ENCODE measurements around the gene CACNA2D3. TPM values are rescaled to one million over a fixed set of nuclear protein-coding genes. Genes with fewer than 3 reads are reported as not detected.

Gene CACNA2D3
- total RNA-seq, 3 donors from 2014 or later = not detected

DNA sequence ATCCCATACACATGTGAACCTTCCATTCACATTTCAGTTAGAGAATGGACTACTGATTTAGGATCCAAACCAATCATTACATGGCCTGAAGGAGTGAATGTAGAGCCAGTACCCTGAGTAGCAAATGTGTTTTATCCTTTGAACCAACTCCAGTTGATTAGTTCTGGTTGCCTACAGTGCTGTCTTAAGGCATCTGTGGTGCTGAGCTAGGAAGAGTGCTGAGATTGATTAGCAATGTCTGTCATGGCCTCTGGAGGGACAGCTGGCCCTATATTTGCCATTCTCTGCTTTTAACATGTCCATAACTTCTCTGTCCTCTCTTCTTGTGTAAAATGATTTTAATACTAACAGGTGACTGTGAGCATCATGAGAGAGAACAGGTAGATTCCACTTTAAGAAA lies 794.4 kb downstream of the CACNA2D3 start:
- no peaks in the 10 kb centered on the region for H3K4me1 Mint-ChIP-seq (ENCODE audit: low read depth)
- DNase-seq (no peak), ATAC-seq (no peak)
- H3K36me3 Mint-ChIP-seq (ENCODE audit: insufficient read depth) = no peaks in the 10 kb centered on the region
- no peaks in the 10 kb centered on the region for H3K27me3 Mint-ChIP-seq (ENCODE audit: low read depth)
- H3K4me3 Mint-ChIP-seq = no peak overlapping the region
- H3K9me3 Mint-ChIP-seq = peaks cover 9% of the 10 kb centered on the region

DNA sequence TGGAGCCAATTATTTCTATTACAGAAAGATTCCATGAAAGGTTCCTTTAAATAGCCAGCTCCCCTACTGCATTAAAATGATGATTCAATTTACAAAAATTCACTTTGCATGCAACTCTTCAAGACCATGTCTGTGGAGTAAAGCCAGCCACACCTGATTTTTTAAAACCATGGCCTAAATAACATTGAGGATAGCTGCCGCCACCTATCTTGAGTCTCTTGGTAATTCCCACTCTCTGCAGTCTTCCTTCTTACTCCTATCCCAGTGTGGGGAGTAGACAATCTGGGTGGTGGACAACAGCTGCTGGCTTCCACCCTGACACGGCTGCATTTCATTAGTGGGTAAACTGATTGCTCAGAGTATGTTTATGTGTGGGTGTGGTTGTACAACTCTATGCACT lies 794.8 kb downstream of the CACNA2D3 start:
- ATAC-seq (no peak), DNase-seq (no peak)
- H3K36me3 Mint-ChIP-seq (ENCODE audit: insufficient read depth) = no peaks in the 10 kb centered on the region
- H3K4me1 Mint-ChIP-seq (ENCODE audit: low read depth) = no peaks in the 10 kb centered on the region
- H3K27me3 Mint-ChIP-seq (ENCODE audit: low read depth) = no peaks in the 10 kb centered on the region
- peaks cover 9% of the 10 kb centered on the region for H3K9me3 Mint-ChIP-seq
- no peak overlapping the region for H3K4me3 Mint-ChIP-seq

DNA sequence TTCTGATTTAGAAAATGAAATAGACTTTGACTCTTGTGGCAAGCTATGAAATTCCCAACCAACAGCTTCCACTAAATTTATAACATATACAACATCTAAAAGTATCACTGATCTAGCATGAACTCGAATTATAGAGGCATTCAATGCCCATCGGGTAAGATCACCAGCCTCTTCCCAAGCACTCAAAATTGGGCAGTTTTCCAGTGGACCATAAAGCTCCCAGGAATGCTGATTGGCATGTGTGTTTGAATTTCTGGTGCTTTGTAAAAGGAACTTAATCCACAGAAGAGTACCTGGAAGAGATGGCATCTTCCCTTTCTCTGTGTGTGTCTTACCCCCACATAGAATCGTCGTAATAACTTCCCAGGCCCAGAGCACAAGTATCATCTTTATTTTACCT lies 795.5 kb downstream of the CACNA2D3 start:
- ATAC-seq (no peak), DNase-seq (no peak)
- H3K4me1 Mint-ChIP-seq (ENCODE audit: low read depth) = no peaks in the 10 kb centered on the region
- no peak overlapping the region for H3K4me3 Mint-ChIP-seq
- H3K27me3 Mint-ChIP-seq (ENCODE audit: low read depth) = no peaks in the 10 kb centered on the region
- H3K9me3 Mint-ChIP-seq = peaks cover 7% of the 10 kb centered on the region
- no peaks in the 10 kb centered on the region for H3K36me3 Mint-ChIP-seq (ENCODE audit: insufficient read depth)

DNA sequence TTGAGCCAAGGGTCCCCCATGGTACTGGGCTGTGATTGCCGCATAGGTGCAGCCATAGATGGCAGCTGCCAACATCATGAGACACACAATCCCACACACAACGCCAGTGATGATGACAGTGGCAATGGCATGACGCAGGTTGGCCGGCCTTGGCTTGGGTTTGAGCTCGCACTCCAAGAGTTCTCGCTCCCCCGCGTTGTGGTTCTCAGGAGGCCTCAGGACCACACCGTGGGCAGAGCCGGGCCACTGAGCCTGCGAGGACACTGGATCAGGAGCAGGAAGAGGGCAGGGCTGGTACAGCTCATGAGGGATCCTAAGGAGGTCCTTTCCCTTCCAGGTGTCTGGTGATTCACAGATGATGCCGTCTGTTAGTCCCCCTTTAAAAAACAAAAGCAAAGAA lies 796.2 kb downstream of the CACNA2D3 start:
- H3K4me1 Mint-ChIP-seq (ENCODE audit: low read depth) = no peaks in the 10 kb centered on the region

DNA sequence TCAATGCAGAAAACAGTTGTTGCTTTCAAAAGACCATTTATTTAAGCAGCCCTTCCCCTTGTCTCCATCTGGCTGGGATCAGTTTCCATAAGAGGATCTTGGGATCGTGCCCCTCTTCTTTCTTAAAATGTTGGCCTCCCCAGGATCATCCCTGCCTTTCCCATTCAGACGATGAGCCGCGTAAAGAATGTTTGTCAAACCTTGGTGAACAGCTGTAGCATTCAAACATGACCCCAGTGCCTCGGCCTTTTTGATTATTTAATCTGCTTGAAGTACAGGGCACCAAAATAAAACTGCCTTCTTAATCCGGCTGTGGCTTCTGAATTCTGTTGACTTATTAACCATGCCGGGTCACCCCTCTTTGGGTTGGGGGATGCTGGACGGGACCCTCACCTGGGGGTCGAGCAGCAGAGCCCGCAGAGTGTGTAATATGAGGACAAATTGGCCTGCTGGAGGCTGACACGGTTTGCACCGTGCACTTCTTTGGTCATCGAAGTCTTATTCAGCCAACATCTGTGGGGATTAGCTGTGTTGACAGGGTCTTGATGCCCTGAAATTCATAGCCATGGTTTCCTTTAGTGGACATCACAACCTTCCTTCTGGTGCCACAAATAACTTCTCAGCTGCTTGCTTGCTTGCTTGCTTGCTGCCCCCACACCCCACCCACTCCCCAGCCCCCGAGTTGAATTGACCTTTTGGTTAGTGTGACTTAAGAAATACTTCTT lies 805.9 kb downstream of the CACNA2D3 start, which contains the start of gene LRTM1:
TSS of gene LRTM1 (minus strand) at position 14 of the 725 bp plus-strand sequence. CDS start 148 bp downstream, outside the sequence.
- H3K4me1 Mint-ChIP-seq (ENCODE audit: low read depth) = no peaks in the 10 kb centered on the region
- no peak within 1 kb of the TSS for H3K4me3 Mint-ChIP-seq
- no peak for DNase-seq
- ATAC-seq = no peak
- peaks cover 3% of the 10 kb centered on the region for H3K9me3 Mint-ChIP-seq
- no peaks in the 10 kb centered on the region for H3K27me3 Mint-ChIP-seq (ENCODE audit: low read depth)
- no peaks in the 10 kb centered on the region for H3K36me3 Mint-ChIP-seq (ENCODE audit: insufficient read depth)

More for the DNA sequence above, 796.2 kb downstream of the CACNA2D3 start:
- DNase-seq = no peak
- ATAC-seq = no peak
- Mint-ChIP-seq H3K9me3 (peaks cover 14% of the 10 kb centered on the region), H3K27me3 (ENCODE audit: low read depth) (no peaks in the 10 kb centered on the region), H3K4me3 (no peak overlapping the region), H3K36me3 (ENCODE audit: insufficient read depth) (no peaks in the 10 kb centered on the region)

DNA sequence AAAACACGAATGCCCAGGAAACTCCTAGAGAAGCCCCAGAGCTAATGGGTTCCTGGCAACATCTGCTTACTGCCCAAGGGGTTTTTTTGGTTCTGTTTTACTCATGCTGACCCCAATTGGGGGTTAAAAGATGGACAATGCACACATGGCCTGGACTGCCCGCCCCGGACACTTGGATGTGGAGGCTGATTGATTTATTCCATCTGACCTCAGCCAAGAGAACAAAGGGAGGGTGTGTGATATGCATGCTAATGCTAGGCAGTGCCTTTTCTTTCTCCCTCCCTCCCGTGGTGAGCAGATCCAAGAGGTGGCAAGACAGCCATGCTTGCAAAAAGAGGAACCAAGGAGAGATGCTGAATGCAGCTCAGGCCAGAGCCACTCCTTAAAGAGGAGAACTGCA lies 808.8 kb downstream of the CACNA2D3 start:
- no peaks in the 10 kb centered on the region for H3K9me3 Mint-ChIP-seq
- no peaks in the 10 kb centered on the region for H3K27me3 Mint-ChIP-seq (ENCODE audit: low read depth)
- ATAC-seq (no peak), DNase-seq (no peak)
- no peaks in the 10 kb centered on the region for H3K4me1 Mint-ChIP-seq (ENCODE audit: low read depth)
- H3K4me3 Mint-ChIP-seq = no peak overlapping the region
- no peaks in the 10 kb centered on the region for H3K36me3 Mint-ChIP-seq (ENCODE audit: insufficient read depth)

DNA sequence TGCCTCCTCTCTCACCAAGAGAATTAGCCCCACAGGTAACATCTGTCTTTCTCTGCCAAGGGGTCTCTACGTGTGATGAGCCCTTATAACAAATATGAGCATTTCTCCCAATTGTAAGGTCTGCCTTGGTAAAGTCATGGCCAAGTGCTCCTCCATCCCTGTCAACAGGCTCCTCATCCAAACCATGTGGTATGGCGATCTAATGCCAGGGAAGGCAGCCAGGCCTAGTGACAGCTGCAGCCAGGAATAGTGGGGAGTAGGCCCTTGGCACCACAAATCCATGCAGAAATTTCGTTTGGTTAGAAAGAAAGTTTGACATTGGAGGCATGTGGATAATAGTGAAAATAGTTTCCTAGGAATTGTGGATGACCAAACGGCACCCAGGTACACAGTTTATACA lies 810.3 kb downstream of the CACNA2D3 start:
- H3K27me3 Mint-ChIP-seq (ENCODE audit: low read depth) = no peaks in the 10 kb centered on the region
- DNase-seq (no peak), ATAC-seq (no peak)
- H3K9me3 Mint-ChIP-seq = no peaks in the 10 kb centered on the region
- H3K36me3 Mint-ChIP-seq (ENCODE audit: insufficient read depth) = no peaks in the 10 kb centered on the region
- H3K4me3 Mint-ChIP-seq = no peak overlapping the region
- H3K4me1 Mint-ChIP-seq (ENCODE audit: low read depth) = no peaks in the 10 kb centered on the region

DNA sequence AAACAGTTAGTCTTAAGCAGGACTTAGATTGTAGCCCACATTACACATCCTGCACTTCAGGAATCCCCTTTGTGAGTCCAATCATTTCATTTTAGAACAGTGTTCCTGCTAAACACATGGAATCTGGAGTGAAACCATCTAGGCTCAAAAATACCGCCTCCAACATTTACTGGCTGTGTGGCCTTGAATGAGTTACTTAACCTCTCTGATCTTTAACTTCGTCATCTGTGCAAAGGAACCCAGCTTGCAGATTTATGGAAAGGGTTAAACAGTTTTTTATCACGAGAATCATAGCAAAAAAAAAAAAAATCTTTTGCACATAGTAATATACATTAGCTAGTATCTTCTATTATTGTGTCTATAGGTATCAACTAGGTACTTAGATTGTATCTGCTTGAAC lies 813.5 kb downstream of the CACNA2D3 start:
- no peaks in the 10 kb centered on the region for H3K27me3 Mint-ChIP-seq (ENCODE audit: low read depth)
- no peaks in the 10 kb centered on the region for H3K36me3 Mint-ChIP-seq (ENCODE audit: insufficient read depth)
- no peaks in the 10 kb centered on the region for H3K9me3 Mint-ChIP-seq
- no peak for ATAC-seq
- no peaks in the 10 kb centered on the region for H3K4me1 Mint-ChIP-seq (ENCODE audit: low read depth)
- no peak overlapping the region for H3K4me3 Mint-ChIP-seq
- no peak for DNase-seq

DNA sequence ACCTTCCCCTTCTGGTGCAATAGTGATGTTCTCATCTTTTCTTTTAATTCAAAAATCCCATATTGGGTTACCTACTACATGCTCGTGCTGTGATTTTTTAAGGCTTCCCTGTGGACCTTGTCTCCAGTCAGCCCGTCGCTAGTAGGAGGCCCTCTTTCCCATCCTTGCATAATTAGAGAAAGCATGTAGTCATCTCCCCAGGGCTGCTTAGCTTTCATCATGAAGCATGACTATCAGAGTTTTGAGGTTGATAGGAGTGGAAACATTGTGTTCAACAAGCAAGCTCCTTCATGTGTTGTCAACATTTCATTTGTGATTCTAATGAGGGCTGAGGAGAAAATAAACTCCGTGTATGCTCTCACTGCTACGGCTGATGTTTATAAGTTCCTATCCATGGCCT lies 814.2 kb downstream of the CACNA2D3 start:
- Mint-ChIP-seq H3K4me3 (no peak overlapping the region), H3K9me3 (no peaks in the 10 kb centered on the region), H3K36me3 (ENCODE audit: insufficient read depth) (no peaks in the 10 kb centered on the region), H3K4me1 (ENCODE audit: low read depth) (no peaks in the 10 kb centered on the region), H3K27me3 (ENCODE audit: low read depth) (no peaks in the 10 kb centered on the region)
- DNase-seq (no peak), ATAC-seq (no peak)

DNA sequence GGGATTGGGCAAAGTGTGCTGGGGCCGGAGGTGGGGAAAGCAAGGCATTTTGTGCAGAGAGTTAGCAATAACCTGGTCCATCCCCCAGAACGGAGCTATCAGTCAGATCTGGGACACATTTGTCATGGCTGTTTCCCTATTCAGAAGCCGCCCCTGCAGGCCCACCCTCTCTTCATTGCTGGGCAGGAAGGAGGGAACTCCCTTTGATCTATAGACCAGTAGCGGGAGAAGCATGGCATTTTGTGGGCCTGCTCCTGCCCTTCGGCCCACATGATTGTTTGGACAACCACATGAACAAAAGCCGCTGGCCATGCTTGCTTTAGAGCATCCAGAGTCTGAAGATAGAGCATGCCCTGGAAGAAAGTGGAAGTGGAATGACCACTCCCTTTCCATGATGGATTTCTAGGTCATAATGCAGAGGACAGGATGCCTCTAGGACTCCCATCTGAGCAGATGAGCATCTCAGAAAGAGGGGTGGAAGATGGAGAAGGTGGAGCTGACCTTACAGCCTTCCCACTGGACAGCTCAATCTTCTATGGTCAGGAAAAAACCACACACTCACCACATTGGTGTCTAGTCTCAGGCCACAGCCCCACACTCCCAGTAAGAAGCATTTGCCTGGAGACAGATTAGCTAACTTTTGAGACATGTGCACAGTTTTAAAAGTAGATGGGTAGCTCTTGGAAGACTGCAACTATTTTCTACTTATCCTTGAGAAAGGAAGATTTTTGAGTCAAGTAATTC lies 817.4 kb downstream of the CACNA2D3 start:
- H3K9me3 Mint-ChIP-seq = no peaks in the 10 kb centered on the region
- DNase-seq (no peak), ATAC-seq (no peak)
- H3K27me3 Mint-ChIP-seq (ENCODE audit: low read depth) = no peaks in the 10 kb centered on the region
- no peaks in the 10 kb centered on the region for H3K4me1 Mint-ChIP-seq (ENCODE audit: low read depth)
- no peaks in the 10 kb centered on the region for H3K36me3 Mint-ChIP-seq (ENCODE audit: insufficient read depth)
- no peak overlapping the region for H3K4me3 Mint-ChIP-seq

DNA sequence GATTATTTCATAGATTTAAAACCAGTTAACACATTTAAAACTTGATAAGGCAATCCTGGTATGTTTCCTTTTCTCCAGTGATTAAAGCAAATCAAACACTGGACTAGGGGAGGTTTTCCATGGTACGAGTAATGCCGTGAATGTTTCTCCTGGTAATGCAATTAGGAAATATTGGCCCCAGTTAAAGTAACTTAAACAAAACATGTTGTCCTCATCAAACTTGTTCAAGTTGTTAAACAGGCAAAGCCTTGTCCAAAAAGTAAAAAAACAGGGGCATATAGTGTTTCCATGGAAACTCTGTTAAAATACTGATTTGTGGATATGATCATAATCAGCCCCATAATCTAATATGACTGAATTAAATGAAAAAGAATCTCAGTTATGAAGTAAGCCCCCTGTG lies 818.6 kb downstream of the CACNA2D3 start:
- no peaks in the 10 kb centered on the region for H3K27me3 Mint-ChIP-seq (ENCODE audit: low read depth)
- H3K36me3 Mint-ChIP-seq (ENCODE audit: insufficient read depth) = no peaks in the 10 kb centered on the region
- ATAC-seq (no peak), DNase-seq (no peak)
- no peaks in the 10 kb centered on the region for H3K9me3 Mint-ChIP-seq
- H3K4me3 Mint-ChIP-seq = no peak overlapping the region
- no peaks in the 10 kb centered on the region for H3K4me1 Mint-ChIP-seq (ENCODE audit: low read depth)

DNA sequence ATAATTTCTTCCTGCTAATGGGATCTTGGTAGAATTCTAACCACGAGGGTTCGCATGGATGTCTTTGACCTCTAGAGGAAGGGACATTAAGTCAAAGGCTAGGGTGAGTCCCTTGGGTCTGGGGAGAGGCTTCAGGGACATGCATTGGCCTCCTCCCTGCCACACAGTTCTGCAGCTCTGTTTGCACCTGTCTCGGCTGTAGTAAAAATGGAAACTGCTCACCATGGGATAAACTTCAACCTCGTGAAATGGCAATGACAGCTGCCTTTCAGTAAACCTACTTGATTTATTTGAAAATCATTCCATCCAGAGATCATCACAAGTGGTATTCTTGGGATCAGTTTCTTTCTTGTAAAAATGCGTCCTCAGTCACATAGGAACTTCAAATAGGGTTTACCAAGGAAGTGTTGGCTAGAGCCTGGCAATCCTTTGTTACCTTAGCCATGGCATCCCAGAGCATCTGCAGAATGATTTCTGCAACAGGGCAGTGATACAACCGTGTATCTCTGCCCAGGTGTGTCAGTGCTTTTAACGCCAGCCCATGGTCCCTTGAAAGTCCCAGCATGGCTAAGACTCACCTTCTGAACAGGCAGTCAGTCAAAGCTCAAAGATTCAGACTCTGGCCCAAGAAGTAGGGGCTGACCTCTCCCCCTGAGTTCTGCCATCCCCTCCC lies 819.5 kb downstream of the CACNA2D3 start:
- Mint-ChIP-seq H3K4me3 (no peak overlapping the region), H3K4me1 (ENCODE audit: low read depth) (no peaks in the 10 kb centered on the region), H3K27me3 (ENCODE audit: low read depth) (no peaks in the 10 kb centered on the region), H3K36me3 (ENCODE audit: insufficient read depth) (no peaks in the 10 kb centered on the region), H3K9me3 (no peaks in the 10 kb centered on the region)
- no peak for DNase-seq
- no peak for ATAC-seq

DNA sequence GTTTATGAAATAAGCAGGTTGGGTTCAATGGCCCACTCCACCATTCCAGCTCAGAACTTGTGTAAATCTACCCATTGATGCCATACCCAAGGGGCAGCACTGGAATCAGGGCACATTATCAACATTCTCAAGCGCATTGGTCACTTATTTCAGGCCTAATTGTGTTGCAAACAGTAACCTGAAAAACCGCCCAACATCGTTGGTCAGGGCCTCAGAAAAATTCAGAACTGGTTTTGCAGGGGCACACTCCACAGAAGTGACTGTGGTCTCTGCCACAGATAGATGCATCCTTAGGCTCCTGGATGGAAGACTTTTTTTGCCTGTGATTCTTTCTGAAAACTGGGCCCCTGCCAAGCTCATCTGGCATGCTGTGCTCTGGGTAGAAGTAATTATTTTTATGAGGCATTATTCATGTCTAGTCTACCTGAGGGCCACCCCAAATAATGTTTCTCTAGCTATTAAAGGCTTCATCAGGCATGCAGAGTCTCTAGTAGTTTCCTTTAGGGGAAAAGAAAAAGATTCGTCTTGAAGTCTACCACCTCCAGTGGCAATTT lies 827.2 kb downstream of the CACNA2D3 start:
- H3K36me3 Mint-ChIP-seq (ENCODE audit: insufficient read depth) = no peaks in the 10 kb centered on the region
- no peak for ATAC-seq
- H3K4me3 Mint-ChIP-seq = no peak overlapping the region
- no peak for DNase-seq
- no peaks in the 10 kb centered on the region for H3K27me3 Mint-ChIP-seq (ENCODE audit: low read depth)
- H3K4me1 Mint-ChIP-seq (ENCODE audit: low read depth) = no peaks in the 10 kb centered on the region
- H3K9me3 Mint-ChIP-seq = no peaks in the 10 kb centered on the region

DNA sequence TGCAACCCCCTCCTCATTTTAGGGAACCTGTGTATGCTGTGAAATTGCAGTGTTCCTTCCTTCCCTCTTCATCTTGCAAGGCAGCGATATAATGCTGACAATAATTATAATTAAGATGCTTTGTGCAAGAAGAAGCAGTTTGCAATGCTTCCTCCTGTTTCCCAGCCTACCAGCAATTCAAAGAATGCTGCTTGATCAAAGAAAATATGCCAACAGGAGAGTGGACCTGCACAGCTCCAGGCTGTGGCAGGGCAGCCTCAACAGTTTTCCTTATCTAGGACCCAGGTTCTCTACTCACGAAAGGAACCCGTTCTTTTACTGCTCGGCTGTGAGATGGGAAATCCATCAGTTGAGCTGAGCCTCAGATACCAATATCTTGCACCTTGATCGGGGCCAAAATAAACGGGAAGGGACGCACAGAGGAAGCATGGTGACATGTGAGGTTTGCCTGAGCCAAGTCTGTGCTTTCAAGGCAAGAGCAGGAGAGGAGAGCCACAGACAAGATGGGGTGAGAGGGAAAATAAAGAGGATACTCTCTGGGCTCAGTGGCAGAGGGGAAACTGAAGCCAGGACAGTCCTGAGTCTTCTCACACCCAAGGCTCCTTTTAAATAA lies 828.1 kb downstream of the CACNA2D3 start:
- DNase-seq (no peak), ATAC-seq (no peak)
- H3K4me1 Mint-ChIP-seq (ENCODE audit: low read depth) = no peaks in the 10 kb centered on the region
- no peaks in the 10 kb centered on the region for H3K9me3 Mint-ChIP-seq
- H3K36me3 Mint-ChIP-seq (ENCODE audit: insufficient read depth) = no peaks in the 10 kb centered on the region
- no peak overlapping the region for H3K4me3 Mint-ChIP-seq
- no peaks in the 10 kb centered on the region for H3K27me3 Mint-ChIP-seq (ENCODE audit: low read depth)

Measured in activated T-cell treated with anti-CD3 and anti-CD28 coated beads, Interleukin-2, amount 50 U/mL, for 4 hours (primary cell).